Raji (cell line): ENCODE results near the gene NFKBIZ.
A peak's percentile ranks its signal among the peaks of the same experiment; 100 is the strongest.

Experiments used
- POLR2A ChIP-seq: IDR thresholded peaks from 2 replicates; pipeline ENCODE4 v1.6.1; 2011; ENCODE audit warnings: low read depth, low read length, control low read depth; ENCODE audit not compliant: insufficient read depth

Gene NFKBIZ

DNA sequence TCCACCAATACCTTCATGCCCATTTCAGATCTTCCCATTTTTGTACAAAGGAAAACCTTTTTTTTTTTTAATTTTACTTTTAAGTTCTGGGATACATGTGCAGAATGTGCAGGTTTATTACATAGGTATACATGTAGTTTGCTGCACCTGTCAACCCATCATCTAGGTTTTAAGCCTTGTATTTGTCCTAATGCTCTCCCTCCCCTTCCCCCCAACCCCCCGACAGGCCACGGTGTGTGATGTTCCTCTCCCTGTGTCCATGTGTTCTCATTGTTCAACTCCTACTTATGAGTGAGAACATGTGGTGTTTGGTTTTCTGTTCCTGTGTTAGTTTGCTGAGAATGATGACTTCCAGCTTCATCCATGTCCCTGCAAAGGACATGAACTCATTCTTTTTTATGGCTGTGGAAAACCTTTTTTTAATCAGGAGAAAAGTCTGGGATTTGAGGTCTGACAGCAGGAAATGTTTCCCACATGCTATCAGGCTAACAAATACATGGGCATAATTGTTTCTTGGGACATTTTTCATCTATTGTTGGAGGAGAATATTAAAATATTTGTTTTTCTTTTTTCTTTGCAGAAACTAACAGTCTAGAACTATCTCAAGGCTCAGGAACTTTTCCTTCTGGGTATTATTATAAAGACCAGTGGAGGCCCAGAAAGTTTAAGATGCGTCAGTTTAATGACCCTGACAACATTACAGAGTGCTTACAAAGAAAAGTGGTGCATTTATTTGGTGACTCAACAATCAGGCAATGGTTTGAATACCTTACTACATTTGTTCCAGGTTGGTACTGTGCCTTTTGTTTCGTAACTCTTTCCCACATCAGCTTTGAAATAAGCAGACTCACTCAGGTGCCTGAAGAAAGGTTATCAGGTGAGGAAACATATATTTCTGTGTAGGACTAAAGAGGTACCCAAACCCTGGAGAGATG, 32.8 kb upstream of the NFKBIZ start:
- no peak for TF ChIP-seq POLR2A

- no peak for TF ChIP-seq POLR2A
These were observed 31.3 kb upstream of the NFKBIZ start for GRCh38 chr3:101817992-101818391.

- no peak for TF ChIP-seq POLR2A
These were observed 29.6 kb upstream of the NFKBIZ start for GRCh38 chr3:101819649-101820206.

GRCh38 chr3:101821503-101821902, 27.8 kb upstream of the NFKBIZ start:
- TF ChIP-seq POLR2A = no peak

- no peak for TF ChIP-seq POLR2A
These were observed 25.8 kb upstream of the NFKBIZ start for GRCh38 chr3:101823525-101823924.

DNA sequence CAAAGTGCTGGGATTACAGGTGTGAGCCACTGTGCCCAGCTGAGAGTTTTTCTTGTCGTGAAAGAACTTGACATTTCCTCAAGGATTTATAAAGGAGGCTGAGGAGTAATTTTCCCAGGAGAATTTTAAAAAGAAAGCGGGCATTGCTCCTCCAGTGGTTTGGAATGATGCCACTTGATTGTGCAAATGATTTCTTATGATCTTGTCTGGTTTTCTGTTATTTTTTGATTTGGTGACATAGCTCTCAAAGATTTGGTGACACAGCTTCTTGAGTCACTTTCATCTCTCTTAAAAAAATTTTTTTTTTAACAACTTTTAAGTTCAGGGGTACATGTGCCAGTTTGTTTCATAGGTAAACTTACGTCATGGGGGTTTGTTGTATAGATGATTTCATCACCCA, 24.6 kb upstream of the NFKBIZ start:
- no peak for TF ChIP-seq POLR2A

DNA sequence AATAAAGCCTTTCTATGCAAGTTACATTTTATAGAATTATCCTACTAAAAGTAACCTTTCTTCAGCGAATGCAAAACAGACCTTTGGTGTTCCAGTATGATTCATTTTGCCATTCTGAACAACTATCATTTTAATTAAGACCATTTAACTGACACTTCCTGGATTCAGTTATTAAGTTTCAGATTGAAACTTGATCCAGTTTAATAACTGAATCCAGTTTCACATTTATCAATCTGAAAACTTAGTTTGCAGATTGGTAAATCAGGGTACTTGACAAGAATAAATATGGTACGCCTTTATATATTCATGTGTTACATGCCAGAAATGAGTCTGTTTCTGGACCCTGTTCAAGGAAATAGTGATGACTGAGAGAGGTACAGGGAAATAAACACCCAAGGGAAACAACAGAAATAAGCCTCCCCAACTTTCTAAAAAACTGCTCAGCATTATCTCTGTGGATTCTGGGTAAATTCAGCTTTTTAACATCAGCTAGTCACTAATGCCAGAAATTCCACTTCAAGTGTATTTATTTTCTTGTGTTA, 23.3 kb upstream of the NFKBIZ start:
- TF ChIP-seq POLR2A = no peak

GRCh38 chr3:101827211-101828174, 21.8 kb upstream of the NFKBIZ start:
- TF ChIP-seq POLR2A = peak; percentile 85

- no peak for TF ChIP-seq POLR2A
These were observed 21.0 kb upstream of the NFKBIZ start for GRCh38 chr3:101828276-101828675.

- peak; percentile 67 for TF ChIP-seq POLR2A
These were observed 20.4 kb upstream of the NFKBIZ start for GRCh38 chr3:101828691-101829436.

- no peak for TF ChIP-seq POLR2A
These were observed 19.9 kb upstream of the NFKBIZ start for GRCh38 chr3:101829437-101829830.

- no peak for TF ChIP-seq POLR2A
These were observed 19.4 kb upstream of the NFKBIZ start for GRCh38 chr3:101829874-101830273.

GRCh38 chr3:101833446-101833974, 15.8 kb upstream of the NFKBIZ start:
- no peak for TF ChIP-seq POLR2A

DNA sequence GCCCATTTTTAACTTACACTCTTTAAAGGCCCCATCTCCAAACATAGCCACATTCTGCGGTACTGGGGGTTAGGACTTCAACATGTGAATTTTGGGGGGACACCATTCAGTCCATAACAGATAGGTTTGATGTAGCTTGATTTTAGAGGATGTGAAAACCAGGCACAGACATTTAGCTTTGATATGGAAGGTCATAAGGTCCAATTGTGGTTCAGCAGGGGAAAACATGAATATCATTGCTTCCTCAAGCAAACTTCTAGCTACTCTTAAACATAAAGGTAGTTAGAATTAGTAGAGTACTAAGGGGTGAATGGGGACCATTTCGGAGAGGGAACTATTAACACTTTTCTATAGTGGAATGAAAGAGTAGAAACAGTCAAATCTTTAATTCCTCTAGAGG, 13.6 kb upstream of the NFKBIZ start:
- no peak for TF ChIP-seq POLR2A
